ENCODE results near the gene WNT3.

Gene WNT3

GRCh38 chr17:46744441-46744840 is 74.1 kb downstream of the WNT3 start:
- POLR2A ChIA-PET: no interaction called here
- Histone ChIP-seq H3K27ac (ENCODE audit: extremely low read depth, low read depth, low read length) (no peak overlapping the region), H3K4me1 (ENCODE audit: control insufficient read depth, insufficient read depth, low read length) (peaks cover 5% of the 10 kb centered on the region), H3K36me3 (ENCODE audit: control insufficient read depth in 2 of 2, insufficient read depth in 1 of 2, low read length in 2 of 2) (no peaks in the 10 kb centered on the region; a peak in 1 of 3 replicates), H3K4me3 (ENCODE audit: low read depth, low read length) (no peak overlapping the region), H3K9me3 (ENCODE audit: control insufficient read depth, insufficient read depth, low read depth, low read length) (no peaks in the 10 kb centered on the region)
- TF ChIP-seq KLF10 (tag by site-specific recombination; IDR thresholded peaks at IDR 0.05) (no peak), ZBTB7A (tag by site-specific recombination; IDR thresholded peaks at IDR 0.05; ENCODE audit: low read depth) (no peak), YY1 (tag by site-specific recombination; IDR thresholded peaks at IDR 0.05) (no peak), YY2 (tag by site-specific recombination; IDR thresholded peaks at IDR 0.05) (no peak)
- CTCF ChIA-PET: interaction anchor here (0.5 to 1.0 kb wide), 2 partner anchors 8 to 13 kb away, joined by 3 read pairs; no protein-coding TSS in a partner anchor

- CTCF ChIA-PET: interaction anchor here (0.9 to 1.0 kb wide), 2 partner anchors 17 to 40 kb away, joined by 3 read pairs; no protein-coding TSS in a partner anchor
- Histone ChIP-seq H3K9me3 (ENCODE audit: control insufficient read depth, insufficient read depth, low read depth, low read length) (no peaks in the 10 kb centered on the region), H3K4me1 (ENCODE audit: control insufficient read depth, insufficient read depth, low read length) (peaks cover 5% of the 10 kb centered on the region), H3K36me3 (ENCODE audit: control insufficient read depth in 2 of 2, insufficient read depth in 1 of 2, low read length in 2 of 2) (no peaks in the 10 kb centered on the region), H3K27ac (ENCODE audit: extremely low read depth, low read depth, low read length) (no peak overlapping the region), H3K4me3 (ENCODE audit: low read depth, low read length) (no peak overlapping the region)
- POLR2A ChIA-PET: interaction anchor here (0.6 kb wide), 1 partner anchor 11 kb away, joined by 6 read pairs; no protein-coding TSS in a partner anchor
- TF ChIP-seq ZNF311 (tag by site-specific recombination; IDR thresholded peaks at IDR 0.05; ENCODE audit: borderline replicate concordance): 0 out of 2 replicates have a peak, but pooled peaks have one; percentile 72
- peak; percentile 44 for TF ChIP-seq GLIS2 (tag by site-specific recombination; IDR thresholded peaks at IDR 0.05)
- TF ChIP-seq ZNF596 (tag by site-specific recombination; IDR thresholded peaks at IDR 0.05): no peak
- TF ChIP-seq ZNF830 (tag by site-specific recombination; IDR thresholded peaks at IDR 0.05; ENCODE audit: low read depth): peak; percentile 15; the same call in 1 of the 2 replicates
- TF ChIP-seq ZNF174 (tag by site-specific recombination; IDR thresholded peaks at IDR 0.05): peak; percentile 92; the same call in 1 of the 2 replicates
- peak; percentile 74 for TF ChIP-seq ZIC2 (tag by site-specific recombination; IDR thresholded peaks at IDR 0.05)
- TF ChIP-seq ZNF776 (tag by site-specific recombination; IDR thresholded peaks at IDR 0.05; ENCODE audit: borderline replicate concordance): peak; percentile 90
- peak; percentile 37; the same call in 1 of the 2 replicates for TF ChIP-seq OSR2 (tag by site-specific recombination; IDR thresholded peaks at IDR 0.05)
- TF ChIP-seq ZNF660 (tag by site-specific recombination; IDR thresholded peaks at IDR 0.05): peak; percentile 99
- 0 out of 2 replicates have a peak, but pooled peaks have one; percentile 27 for TF ChIP-seq KLF17 (tag by site-specific recombination; IDR thresholded peaks at IDR 0.05)
- peak; percentile 83; the same call in 1 of the 2 replicates for TF ChIP-seq ZNF544 (tag by site-specific recombination; IDR thresholded peaks at IDR 0.05)
- TF ChIP-seq YY2 (tag by site-specific recombination; IDR thresholded peaks at IDR 0.05): peak; percentile 28; the same call in 1 of the 2 replicates
- TF ChIP-seq ZBTB17 (tag by site-specific recombination; IDR thresholded peaks at IDR 0.05): peak; percentile 78
- TF ChIP-seq ZNF112 (tag by site-specific recombination; IDR thresholded peaks at IDR 0.05): peak; percentile 77; the same call in 1 of the 2 replicates
- TF ChIP-seq ZNF133 (tag by site-specific recombination; IDR thresholded peaks at IDR 0.05): no peak
- peak; percentile 91 for TF ChIP-seq GLIS1 (tag by site-specific recombination; IDR thresholded peaks at IDR 0.05)
- TF ChIP-seq ZNF398 (tag by site-specific recombination; IDR thresholded peaks at IDR 0.05): peak; percentile 63
- TF ChIP-seq BCL6B (tag by site-specific recombination; IDR thresholded peaks at IDR 0.05): peak; percentile 52; the same call in 1 of the 2 replicates
- TF ChIP-seq KLF10 (tag by site-specific recombination; IDR thresholded peaks at IDR 0.05): 0 out of 2 replicates have a peak, but pooled peaks have one; percentile 51
- TF ChIP-seq ZNF473 (tag by site-specific recombination; IDR thresholded peaks at IDR 0.05): peak; percentile 81; the same call in 1 of the 2 replicates
- TF ChIP-seq ZNF350 (tag by site-specific recombination; IDR thresholded peaks at IDR 0.05): peak; percentile 85
- TF ChIP-seq ZFP37 (tag by site-specific recombination; IDR thresholded peaks at IDR 0.05): no peak
- TF ChIP-seq KLF16 (tag by site-specific recombination; IDR thresholded peaks at IDR 0.05): no peak
- TF ChIP-seq MEIS1 (CRISPR knock-in tag; IDR thresholded peaks at IDR 0.05; ENCODE audit: borderline replicate concordance): no peak
- TF ChIP-seq ZNF37A (tag by site-specific recombination; IDR thresholded peaks at IDR 0.05): peak; percentile 71; the same call in 1 of the 2 replicates
- TF ChIP-seq ZBTB48 (tag by site-specific recombination; IDR thresholded peaks at IDR 0.05): peak; percentile 33; the same call in 1 of the 2 replicates
- TF ChIP-seq ZNF24 (tag by site-specific recombination; IDR thresholded peaks at IDR 0.05): no peak
- TF ChIP-seq ZNF571 (tag by site-specific recombination; IDR thresholded peaks at IDR 0.05): peak; percentile 68; the same call in 1 of the 2 replicates
- peak; percentile 39; the same call in 1 of the 2 replicates for TF ChIP-seq IKZF3 (tag by site-specific recombination; IDR thresholded peaks at IDR 0.05)
- 0 out of 2 replicates have a peak, but pooled peaks have one; percentile 20 for TF ChIP-seq ZBTB20 (tag by site-specific recombination; IDR thresholded peaks at IDR 0.05)
These were observed 75.8 kb downstream of the WNT3 start for GRCh38 chr17:46742565-46743270.
